Measurements from ENCODE around the gene VPS35.
"Not testable (repeated sequence)": the region's sequence is repeated elsewhere in the genome, so short reads cannot be mapped to it uniquely, and the experiment has no call there.

The VPS35 gene

GRCh38 chr16:46623707-46624106 lies 65.3 kb downstream of the VPS35 start:
- H3K4me1 ChIP-seq: peaks cover 14% of the 10 kb centered on the region
- H3K9me3 ChIP-seq; H3K4me3 ChIP-seq; H3K36me3 ChIP-seq (replicated peaks); in situ Hi-C loops (cut with MboI; ENCODE audit: low sequenced_read_pairs); DNase-seq (ENCODE audit: low spot score in 2 of 2); H3K27me3 ChIP-seq (ENCODE audit: low read depth): not testable (repeated sequence)

GRCh38 chr16:46623246-46623645 lies 65.7 kb downstream of the VPS35 start:
- peaks cover 12% of the 10 kb centered on the region for H3K36me3 ChIP-seq (replicated peaks)

GRCh38 chr16:46621934-46622676 lies 66.9 kb downstream of the VPS35 start:
- Histone ChIP-seq H3K9me3 (no peaks in the 10 kb centered on the region), H3K36me3 (replicated peaks) (peaks cover 21% of the 10 kb centered on the region), H3K4me1 (peaks cover 20% of the 10 kb centered on the region), H3K27me3 (ENCODE audit: low read depth) (no peaks in the 10 kb centered on the region), H3K4me3 (no peak overlapping the region)
- in situ Hi-C loops (cut with MboI; ENCODE audit: low sequenced_read_pairs): no loop called here
- no peak for DNase-seq (ENCODE audit: low spot score in 2 of 2)

More at GRCh38 chr16:46623246-46623645, 65.7 kb downstream of the VPS35 start:
- peak in 1 of 2 experiments; percentile 40 for DNase-seq (ENCODE audit: low spot score in 2 of 2)
- H3K4me3 ChIP-seq; H3K9me3 ChIP-seq; in situ Hi-C loops (cut with MboI; ENCODE audit: low sequenced_read_pairs); H3K27me3 ChIP-seq (ENCODE audit: low read depth): not testable (repeated sequence)
- H3K4me1 ChIP-seq: peaks cover 18% of the 10 kb centered on the region

- Histone ChIP-seq H3K4me3 (peak within 1 kb of the TSS; percentile 96), H3K36me3 (replicated peaks) (peaks cover 29% of the 10 kb centered on the region), H3K4me1 (peaks cover 20% of the 10 kb centered on the region), H3K27me3 (ENCODE audit: low read depth) (no peaks in the 10 kb centered on the region), H3K9me3 (no peaks in the 10 kb centered on the region)
- in situ Hi-C loops (cut with MboI; ENCODE audit: low sequenced_read_pairs): no loop called here
- DNase-seq (ENCODE audit: low spot score in 2 of 2): peak; percentile 90 to 96
These were observed 67.7 kb downstream of the VPS35 start, which contains the start of gene SHCBP1 for GRCh38 chr16:46621006-46621933. Gene SHCBP1 (minus strand): TSS chr16:46621379. CDS start chr16:46621359, 20 bp downstream.

- Histone ChIP-seq H3K27me3 (ENCODE audit: low read depth) (no peaks in the 10 kb centered on the region), H3K4me1 (peaks cover 20% of the 10 kb centered on the region), H3K36me3 (replicated peaks) (peaks cover 38% of the 10 kb centered on the region), H3K4me3 (peak overlapping the region; percentile 96), H3K9me3 (no peaks in the 10 kb centered on the region)
- peak in 1 of 2 experiments; percentile 28 for DNase-seq (ENCODE audit: low spot score in 2 of 2)
- in situ Hi-C loops (cut with MboI; ENCODE audit: low sequenced_read_pairs): no loop called here
These were observed 68.5 kb downstream of the VPS35 start for GRCh38 chr16:46620266-46621005.

- Histone ChIP-seq H3K4me3 (no peak overlapping the region), H3K4me1 (peaks cover 20% of the 10 kb centered on the region), H3K36me3 (replicated peaks) (peaks cover 47% of the 10 kb centered on the region)
These were observed 70.5 kb downstream of the VPS35 start for GRCh38 chr16:46618516-46618915.

GRCh38 chr16:46614006-46614405 lies 75.0 kb downstream of the VPS35 start:
- Histone ChIP-seq H3K9me3 (no peaks in the 10 kb centered on the region), H3K4me1 (peaks cover 9% of the 10 kb centered on the region), H3K27me3 (ENCODE audit: low read depth) (no peaks in the 10 kb centered on the region), H3K4me3 (no peak overlapping the region), H3K36me3 (replicated peaks) (peaks cover 70% of the 10 kb centered on the region)
- in situ Hi-C loops (cut with MboI; ENCODE audit: low sequenced_read_pairs): no loop called here
- no peak for DNase-seq (ENCODE audit: low spot score in 2 of 2)

More at GRCh38 chr16:46618516-46618915, 70.5 kb downstream of the VPS35 start:
- no peaks in the 10 kb centered on the region for H3K9me3 ChIP-seq
- in situ Hi-C loops (cut with MboI; ENCODE audit: low sequenced_read_pairs): no loop called here
- no peak for DNase-seq (ENCODE audit: low spot score in 2 of 2)
- no peaks in the 10 kb centered on the region for H3K27me3 ChIP-seq (ENCODE audit: low read depth)

- Histone ChIP-seq H3K4me1 (0 out of 2 replicates have a peak, but pooled peaks cover 2% of the 10 kb centered on the region), H3K9me3 (no peaks in the 10 kb centered on the region), H3K4me3 (no peak overlapping the region), H3K36me3 (replicated peaks) (peaks cover 63% of the 10 kb centered on the region), H3K27me3 (ENCODE audit: low read depth) (no peaks in the 10 kb centered on the region)
- in situ Hi-C loops (cut with MboI; ENCODE audit: low sequenced_read_pairs): no loop called here
- DNase-seq (ENCODE audit: low spot score in 2 of 2): no peak
These were observed 75.6 kb downstream of the VPS35 start for GRCh38 chr16:46613352-46613751.

GRCh38 chr16:46612121-46612520 lies 76.9 kb downstream of the VPS35 start:
- no peak for DNase-seq (ENCODE audit: low spot score in 2 of 2)
- H3K27me3 ChIP-seq (ENCODE audit: low read depth): no peaks in the 10 kb centered on the region
- in situ Hi-C loops (cut with MboI; ENCODE audit: low sequenced_read_pairs): no loop called here
- H3K36me3 ChIP-seq (replicated peaks): peaks cover 63% of the 10 kb centered on the region
- no peaks in the 10 kb centered on the region for H3K9me3 ChIP-seq
- H3K4me1 ChIP-seq: no peaks in the 10 kb centered on the region
- no peak overlapping the region for H3K4me3 ChIP-seq

- Histone ChIP-seq H3K4me1 (no peaks in the 10 kb centered on the region), H3K4me3 (no peak overlapping the region), H3K9me3 (no peaks in the 10 kb centered on the region), H3K27me3 (ENCODE audit: low read depth) (no peaks in the 10 kb centered on the region), H3K36me3 (replicated peaks) (peaks cover 59% of the 10 kb centered on the region)
- in situ Hi-C loops (cut with MboI; ENCODE audit: low sequenced_read_pairs): no loop called here
- no peak for DNase-seq (ENCODE audit: low spot score in 2 of 2)
These were observed 81.4 kb downstream of the VPS35 start for GRCh38 chr16:46607529-46607928.

GRCh38 chr16:46606231-46606630 lies 82.7 kb downstream of the VPS35 start:
- in situ Hi-C loops (cut with MboI; ENCODE audit: low sequenced_read_pairs): no loop called here
- Histone ChIP-seq H3K4me1 (no peaks in the 10 kb centered on the region), H3K27me3 (ENCODE audit: low read depth) (no peaks in the 10 kb centered on the region), H3K36me3 (replicated peaks) (peaks cover 60% of the 10 kb centered on the region), H3K4me3 (no peak overlapping the region), H3K9me3 (no peaks in the 10 kb centered on the region)
- DNase-seq (ENCODE audit: low spot score in 2 of 2): no peak
